Fibroblast of lung (primary cell): ENCODE data around the gene APBB2.

ENCODE experiments used
- CTCF ChIP-seq, 2 donors: IDR thresholded peaks in 1 of 2; conservative IDR thresholded peaks in 1 of 2; 1 replicate in 1 of 2; 2 replicates in 1 of 2; pipeline ENCODE4 v1.5.1; 2011 to 2012; ENCODE audit warnings: low read length in 2 of 2, control low read depth in 1 of 2, inconsistent platforms in 1 of 2, low read depth in 1 of 2, mild to moderate bottlenecking in 1 of 2
- EZH2 ChIP-seq: IDR thresholded peaks from 2 replicates; pipeline ENCODE4 v1.5.1; 2012; ENCODE audit warnings: low read length, control low read depth, mild to moderate bottlenecking; ENCODE audit errors: missing control alignments

GRCh38 chr4:41102414-41103092 lies 111.8 kb downstream of the APBB2 start:
- TF ChIP-seq CTCF (conservative IDR thresholded peaks at IDR 0.05 in 1 of 2, IDR thresholded peaks at IDR 0.05 in 1 of 2; ENCODE audit: low read depth in 1 of 2, low read length in 2 of 2) (no peak), EZH2 (no peak)
